ENCODE data around the gene PHETA1. TPM values are rescaled to one million over a fixed set of nuclear protein-coding genes. Genes with fewer than 3 reads are reported as not detected.

PHETA1 gene
- total RNA-seq, 4 donors from 2014 or later: 5.5 to 14.6 (median 8.9) TPM

DNA sequence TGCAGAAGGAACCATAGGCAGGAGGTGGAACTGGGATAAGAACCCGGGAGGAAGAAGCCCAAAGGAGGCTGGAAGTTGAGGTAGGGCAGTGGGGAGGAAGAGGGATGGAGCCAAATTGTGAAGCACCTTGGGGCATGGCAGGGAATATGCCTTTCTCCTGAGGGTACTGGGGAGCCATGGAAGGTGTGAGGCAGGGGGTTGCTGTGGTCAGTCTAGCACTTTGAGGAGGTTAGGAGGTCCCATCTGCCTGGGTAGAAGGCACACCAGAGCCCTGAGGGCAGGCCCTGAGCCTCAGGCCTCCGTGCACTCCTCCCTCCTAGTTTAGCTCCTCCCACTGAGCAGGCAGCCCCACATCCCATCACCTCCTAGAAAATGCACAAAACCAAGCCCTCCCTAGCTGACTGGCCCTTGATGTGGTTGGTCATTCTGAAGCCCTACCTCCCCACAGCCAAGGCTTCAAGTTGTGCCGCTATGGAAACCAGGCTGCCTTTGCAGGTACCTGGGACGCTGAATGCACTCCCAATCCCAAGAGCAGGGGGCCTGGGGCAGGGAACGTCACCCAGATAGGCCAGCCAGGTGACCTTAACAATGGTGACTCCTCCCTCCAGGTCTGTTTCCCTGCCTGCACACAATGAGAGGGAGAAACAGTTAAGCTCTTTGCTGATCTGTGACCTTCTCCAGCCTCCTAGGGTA is 15.1 kb downstream of the PHETA1 start:
- TF ChIP-seq CTCF (IDR thresholded peaks at IDR 0.05): no peak
- no peak for ATAC-seq (ENCODE audit: low FRiP score)
- DNase-seq (ENCODE audit: low spot score): no peak

DNA sequence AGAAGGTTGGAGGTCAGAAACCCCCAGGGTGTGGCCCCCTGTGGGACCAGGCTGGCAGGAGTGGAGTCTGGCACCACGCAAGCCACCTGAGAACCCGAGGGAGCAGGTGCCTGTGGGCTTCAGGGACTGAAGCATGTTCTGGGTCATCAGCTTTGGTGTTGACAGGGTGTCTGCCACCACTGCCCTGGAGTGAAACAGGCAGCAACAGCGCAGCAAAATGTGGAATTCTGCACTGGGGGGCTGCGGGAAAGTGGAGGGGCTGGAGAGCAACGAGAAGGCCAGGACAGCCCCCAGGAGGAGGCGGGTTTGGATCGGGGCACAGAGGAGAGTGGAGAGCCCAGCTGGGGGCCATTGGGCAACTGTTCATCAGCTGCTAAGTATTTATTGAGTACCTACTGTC is 15.9 kb downstream of the PHETA1 start:
- no peak for TF ChIP-seq CTCF (IDR thresholded peaks at IDR 0.05)
- ATAC-seq (ENCODE audit: low FRiP score): no peak
- no peak for DNase-seq (ENCODE audit: low spot score)

DNA sequence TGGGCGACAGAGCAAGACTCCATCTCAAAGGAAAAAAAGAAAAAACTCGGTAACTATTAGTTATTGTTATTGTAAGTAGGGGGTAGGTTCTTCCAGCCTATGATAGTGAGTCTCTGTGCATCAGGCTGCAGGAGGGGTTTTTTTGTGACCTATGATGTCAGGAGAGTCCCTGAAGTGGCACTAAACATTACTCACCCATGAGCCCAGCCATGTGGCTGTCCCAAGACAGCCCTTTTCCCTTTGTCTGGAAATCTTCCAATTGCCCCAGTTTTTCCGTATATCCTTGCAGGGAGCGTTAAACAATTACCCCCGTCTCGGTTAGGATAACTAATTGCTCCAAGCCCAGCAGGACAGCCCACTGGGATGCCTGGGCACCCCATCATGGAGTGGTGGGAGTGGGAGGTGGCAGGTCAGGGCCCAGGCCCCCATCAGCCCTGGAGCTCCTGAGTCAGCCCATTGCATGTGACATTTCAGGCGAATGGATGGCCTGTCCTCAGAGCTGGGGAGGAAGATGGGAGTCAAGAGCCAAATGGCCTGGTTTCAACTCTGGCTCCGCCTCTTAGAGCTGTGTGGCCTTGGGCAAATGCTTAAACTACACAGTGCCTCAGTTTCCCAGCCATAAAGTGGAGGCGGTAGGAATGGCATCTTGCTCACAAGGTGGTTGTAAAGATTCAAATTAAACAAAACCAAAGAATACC is 16.4 kb downstream of the PHETA1 start:
- ATAC-seq (ENCODE audit: low FRiP score): no peak
- no peak for DNase-seq (ENCODE audit: low spot score)
- TF ChIP-seq CTCF (IDR thresholded peaks at IDR 0.05): no peak

GRCh38 chr12:111351026-111351425 is 17.9 kb downstream of the PHETA1 start:
- ATAC-seq (ENCODE audit: low FRiP score): no peak
- TF ChIP-seq CTCF (IDR thresholded peaks at IDR 0.05): no peak
- no peak for DNase-seq (ENCODE audit: low spot score)

DNA sequence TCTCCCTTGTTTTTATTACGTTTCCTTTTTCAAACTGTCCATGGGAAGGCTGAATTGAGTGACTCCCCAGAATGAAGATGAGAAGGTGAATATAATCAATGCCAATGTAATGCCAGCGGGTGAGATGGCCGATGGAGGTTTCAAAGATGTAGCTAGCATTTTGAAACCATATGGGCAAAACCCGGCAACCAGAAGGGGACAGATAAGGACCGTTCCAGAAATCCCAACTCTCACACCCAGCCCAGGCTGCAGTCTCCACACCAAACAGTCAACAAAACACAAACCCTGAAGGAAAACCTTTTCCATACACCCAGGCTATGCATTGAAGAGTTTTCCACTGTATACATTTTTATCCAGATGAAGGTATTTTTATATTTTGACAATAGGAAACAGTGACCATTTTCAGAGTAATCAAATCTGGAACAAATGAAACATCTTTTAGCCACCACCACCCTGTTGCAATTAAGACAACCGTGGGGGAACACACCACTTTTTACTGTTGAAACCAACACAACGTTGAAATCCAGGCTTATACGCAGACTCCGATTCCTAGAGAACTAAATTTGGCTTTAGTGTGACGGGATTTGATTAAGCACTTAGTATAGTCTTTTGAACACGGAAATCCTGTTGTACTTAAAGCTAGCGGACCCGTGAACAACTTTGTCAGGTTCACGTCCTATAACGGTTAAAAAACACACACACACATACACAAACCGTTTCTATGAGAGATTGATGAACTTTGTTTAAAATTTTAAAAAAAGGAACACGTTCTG is 19.0 kb downstream of the PHETA1 start:
- no peak for TF ChIP-seq CTCF (IDR thresholded peaks at IDR 0.05)
- ATAC-seq (ENCODE audit: low FRiP score): no peak
- no peak for DNase-seq (ENCODE audit: low spot score)

DNA sequence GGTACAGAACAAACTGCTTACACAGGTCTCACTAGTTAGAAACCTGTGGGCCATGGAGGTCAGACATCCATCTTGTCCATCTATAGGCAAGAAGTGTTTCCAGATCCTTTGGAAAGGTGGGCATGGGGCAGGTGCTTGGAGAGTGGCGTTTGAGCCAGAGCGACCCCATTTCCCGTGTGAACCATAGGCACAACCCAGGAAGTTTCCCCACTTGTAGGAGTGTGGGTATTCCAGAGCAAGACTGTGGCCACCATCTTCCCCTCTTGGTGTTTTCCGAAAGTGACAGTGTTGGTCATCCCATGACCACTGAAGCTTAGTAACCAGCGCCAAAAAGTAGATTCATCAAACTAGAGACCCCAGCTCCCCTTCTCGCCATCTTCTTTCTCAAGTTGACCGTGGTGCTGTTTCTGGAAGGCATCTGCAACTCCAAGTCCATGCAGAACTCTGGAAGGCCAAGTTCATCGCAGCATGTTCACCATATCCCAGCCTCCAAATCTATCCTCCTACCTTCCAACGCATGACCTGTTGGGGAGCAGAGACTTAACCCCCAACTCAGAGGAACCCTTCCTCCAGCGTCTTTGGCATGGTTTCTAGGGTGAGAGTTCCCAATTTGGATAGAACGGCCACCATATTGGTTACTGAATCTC is 19.7 kb downstream of the PHETA1 start:
- ATAC-seq (ENCODE audit: low FRiP score): no peak
- no peak for TF ChIP-seq CTCF (IDR thresholded peaks at IDR 0.05)
- DNase-seq (ENCODE audit: low spot score): no peak

All from omental fat pad (tissue), 4 donors.